ENCODE data around the gene MRPL55.

Gene MRPL55

GRCh38 chr1:228082214-228082917 lies 26.7 kb downstream of the MRPL55 start, which contains the start of gene ARF1:
Gene ARF1 (plus strand): TSS chr1:228082708. CDS start chr1:228097115, 14,407 bp downstream.
- no peak for TF ChIP-seq CTCF (IDR thresholded peaks at IDR 0.05)
- Histone ChIP-seq H3K27ac (peak within 1 kb of the TSS; percentile 97 to 99), H3K4me3 (peak within 1 kb of the TSS; percentile 85)
- peak; percentile 93 for DNase-seq (ENCODE audit: low spot score)

GRCh38 chr1:228081578-228082213 lies 27.4 kb downstream of the MRPL55 start:
- DNase-seq (ENCODE audit: low spot score): no peak
- H3K4me3 ChIP-seq: peak overlapping the region; percentile 85
- peak overlapping the region; percentile 97 to 99 for H3K27ac ChIP-seq
- no peak for TF ChIP-seq CTCF (IDR thresholded peaks at IDR 0.05)

GRCh38 chr1:228081144-228081543 lies 28.0 kb downstream of the MRPL55 start:
- no peak for DNase-seq (ENCODE audit: low spot score)
- Histone ChIP-seq H3K27ac (no peak overlapping the region), H3K4me3 (peak overlapping the region; percentile 85)
- TF ChIP-seq CTCF (IDR thresholded peaks at IDR 0.05): no peak

GRCh38 chr1:228079601-228080263 lies 29.4 kb downstream of the MRPL55 start:
- no peak overlapping the region for H3K4me3 ChIP-seq
- DNase-seq (ENCODE audit: low spot score): no peak
- TF ChIP-seq CTCF (IDR thresholded peaks at IDR 0.05): no peak
- H3K27ac ChIP-seq: no peak overlapping the region

GRCh38 chr1:228079013-228079412 lies 30.1 kb downstream of the MRPL55 start:
- no peak for TF ChIP-seq CTCF (IDR thresholded peaks at IDR 0.05)
- no peak for DNase-seq (ENCODE audit: low spot score)
- no peak overlapping the region for H3K4me3 ChIP-seq
- H3K27ac ChIP-seq: no peak overlapping the region

GRCh38 chr1:228077565-228078330 lies 31.4 kb downstream of the MRPL55 start:
- H3K4me3 ChIP-seq: no peak overlapping the region
- H3K27ac ChIP-seq: no peak overlapping the region
- DNase-seq (ENCODE audit: low spot score): no peak
- TF ChIP-seq CTCF (IDR thresholded peaks at IDR 0.05): no peak
